ENCODE data around the gene IGFL4.

DNA sequence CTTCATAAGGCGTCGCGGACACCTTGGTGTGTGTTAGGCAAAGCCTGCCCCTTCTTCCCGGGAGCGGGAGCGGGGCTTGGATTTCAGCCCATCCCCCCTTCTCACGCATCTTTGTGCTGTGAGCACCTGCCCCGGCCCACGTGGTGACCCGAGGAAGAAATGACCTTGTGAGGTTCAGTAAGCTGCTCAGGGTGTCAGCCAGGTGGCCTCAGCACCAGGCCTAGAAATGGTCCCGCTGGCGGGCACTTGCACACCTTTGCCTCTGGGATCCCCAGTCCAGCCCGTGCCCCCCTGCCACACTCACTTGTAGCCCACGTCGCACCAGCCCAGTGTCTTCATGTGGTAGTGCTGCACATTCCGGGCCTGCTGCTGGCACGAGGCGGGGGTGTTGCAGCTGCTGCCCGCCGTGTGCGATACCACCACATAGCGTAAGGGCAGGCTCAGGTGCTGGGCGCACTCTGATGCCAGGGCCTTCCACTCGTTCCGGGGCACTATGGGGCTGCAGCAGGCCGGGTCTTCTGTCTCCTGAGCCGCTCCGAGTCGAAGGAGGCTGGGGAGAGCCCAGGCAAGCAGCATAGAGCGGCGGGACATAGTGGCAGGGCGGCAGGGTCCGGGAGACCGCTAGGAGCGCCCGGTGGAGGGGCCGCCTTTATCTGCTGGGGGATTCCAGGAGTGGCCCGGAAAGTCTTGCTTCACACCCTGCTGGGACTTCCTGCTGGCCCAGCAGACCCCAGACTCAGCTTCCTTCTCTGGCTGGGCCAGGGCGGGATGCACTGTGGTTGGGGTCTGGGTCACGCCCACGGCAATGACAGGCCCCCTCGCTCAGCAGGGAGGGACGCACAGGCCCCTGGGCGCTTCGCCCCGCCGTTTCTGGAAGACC is 18.1 kb downstream of the IGFL4 start, which contains the start of gene PGLYRP1:
- TF ChIP-seq, protein P1, sequence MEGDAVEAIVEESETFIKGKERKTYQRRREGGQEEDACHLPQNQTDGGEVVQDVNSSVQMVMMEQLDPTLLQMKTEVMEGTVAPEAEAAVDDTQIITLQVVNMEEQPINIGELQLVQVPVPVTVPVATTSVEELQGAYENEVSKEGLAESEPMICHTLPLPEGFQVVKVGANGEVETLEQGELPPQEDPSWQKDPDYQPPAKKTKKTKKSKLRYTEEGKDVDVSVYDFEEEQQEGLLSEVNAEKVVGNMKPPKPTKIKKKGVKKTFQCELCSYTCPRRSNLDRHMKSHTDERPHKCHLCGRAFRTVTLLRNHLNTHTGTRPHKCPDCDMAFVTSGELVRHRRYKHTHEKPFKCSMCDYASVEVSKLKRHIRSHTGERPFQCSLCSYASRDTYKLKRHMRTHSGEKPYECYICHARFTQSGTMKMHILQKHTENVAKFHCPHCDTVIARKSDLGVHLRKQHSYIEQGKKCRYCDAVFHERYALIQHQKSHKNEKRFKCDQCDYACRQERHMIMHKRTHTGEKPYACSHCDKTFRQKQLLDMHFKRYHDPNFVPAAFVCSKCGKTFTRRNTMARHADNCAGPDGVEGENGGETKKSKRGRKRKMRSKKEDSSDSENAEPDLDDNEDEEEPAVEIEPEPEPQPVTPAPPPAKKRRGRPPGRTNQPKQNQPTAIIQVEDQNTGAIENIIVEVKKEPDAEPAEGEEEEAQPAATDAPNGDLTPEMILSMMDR (IDR thresholded peaks at IDR 0.05), result no peak
- no peak for TF ChIP-seq POLR2AphosphoS5 (IDR thresholded peaks at IDR 0.05)

All from prostate gland (tissue), 2 donors.